Dermis microvascular lymphatic vessel endothelial cell (primary cell): Measurements from ENCODE around the gene STT3B. TPM values are rescaled to one million over a fixed set of nuclear protein-coding genes. Genes with fewer than 3 reads are reported as not detected.

Experiments
- DNase-seq, 2 donors: peaks; one replicate each; pipeline versions ENCODE4 v3.0.0 to v3.0.0-alpha.2; 2010; ENCODE audit warnings: low read depth in 2 of 2
- total RNA-seq: library from RNA; depleted of rRNA; stranded (reverse); fragments of >200 nt; gene quantifications from 2 replicates; pipeline ENCODE4 v1.2.1, GENCODE V29; 2014

The STT3B gene
- total RNA-seq, 1 donor from 2014 or later: 130 TPM

DNA sequence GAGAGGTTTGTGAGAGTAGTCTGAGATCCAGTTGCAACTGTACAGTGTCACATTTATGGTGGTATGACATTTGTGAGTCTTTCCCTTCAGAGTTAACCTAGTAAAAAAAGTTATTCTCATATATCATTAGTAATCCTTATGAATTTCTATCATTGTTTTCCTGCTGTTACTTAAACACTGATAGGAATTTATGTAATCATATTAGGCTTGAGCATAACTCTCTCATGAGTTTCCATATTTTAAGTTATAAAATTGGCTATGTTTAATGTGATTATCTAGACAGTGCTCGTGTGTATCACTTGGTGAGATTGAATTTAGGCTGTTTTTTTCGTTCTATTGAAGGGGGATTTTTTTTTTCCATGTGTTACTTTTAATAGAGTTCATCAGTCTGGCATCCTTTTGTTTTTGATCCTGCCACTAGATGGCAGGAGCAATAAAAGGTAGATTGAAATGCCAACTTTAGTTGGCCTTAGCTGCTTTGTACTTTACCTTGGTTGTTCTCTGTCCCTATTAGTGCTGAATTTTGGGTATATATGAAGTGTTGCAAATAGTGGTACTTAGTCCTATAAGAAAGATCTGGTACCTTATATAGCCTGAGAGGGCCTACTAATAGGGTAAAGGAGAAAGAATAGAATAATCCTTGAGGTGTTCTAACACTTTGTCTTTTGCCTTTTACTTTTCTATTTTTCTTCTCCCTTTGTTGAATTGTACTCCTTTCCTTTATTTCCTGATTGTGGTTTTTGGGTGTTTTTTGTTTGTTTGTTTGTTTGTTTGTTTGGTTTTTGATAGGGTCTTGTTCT is 17.9 kb downstream of the STT3B start:
- DNase-seq: peak; percentile 41 to 51

DNA sequence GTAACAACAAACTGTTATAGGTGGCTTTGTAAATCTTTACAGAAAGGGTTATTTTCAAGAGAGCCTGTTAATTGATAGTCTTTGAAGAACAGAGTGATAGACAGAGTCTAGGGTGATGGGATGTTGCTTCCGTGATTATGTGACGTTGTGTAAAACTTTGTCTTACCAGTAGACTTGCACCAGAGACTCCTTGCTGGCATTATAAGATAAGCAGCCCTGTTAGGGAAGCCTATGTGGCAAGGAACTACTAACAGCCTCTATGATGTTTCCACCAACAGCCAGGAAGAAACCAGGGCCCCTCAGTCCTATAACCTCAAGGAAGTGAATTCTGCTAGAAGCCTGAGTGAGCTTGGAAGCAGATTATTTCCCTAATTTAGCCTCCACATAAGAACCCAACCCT is 18.9 kb downstream of the STT3B start:
- no peak for DNase-seq

DNA sequence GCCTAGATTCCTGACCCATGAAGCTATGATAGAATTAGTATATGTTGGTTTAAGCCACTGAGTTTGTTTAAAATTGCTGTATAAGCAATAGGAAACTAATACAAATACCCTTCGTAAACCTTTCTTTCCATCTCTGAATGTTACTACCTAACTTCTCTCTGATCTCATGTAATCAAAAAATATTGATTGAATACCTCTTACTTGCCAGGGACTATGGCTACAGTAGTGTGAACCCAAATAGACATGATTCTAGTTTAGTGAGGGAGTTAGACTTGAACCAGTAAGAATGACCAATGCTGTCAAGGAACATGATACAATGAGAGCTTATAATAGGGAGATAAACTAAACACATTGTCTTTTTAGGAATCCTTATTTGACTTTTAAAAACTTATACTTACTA is 19.4 kb downstream of the STT3B start:
- no peak for DNase-seq

DNA sequence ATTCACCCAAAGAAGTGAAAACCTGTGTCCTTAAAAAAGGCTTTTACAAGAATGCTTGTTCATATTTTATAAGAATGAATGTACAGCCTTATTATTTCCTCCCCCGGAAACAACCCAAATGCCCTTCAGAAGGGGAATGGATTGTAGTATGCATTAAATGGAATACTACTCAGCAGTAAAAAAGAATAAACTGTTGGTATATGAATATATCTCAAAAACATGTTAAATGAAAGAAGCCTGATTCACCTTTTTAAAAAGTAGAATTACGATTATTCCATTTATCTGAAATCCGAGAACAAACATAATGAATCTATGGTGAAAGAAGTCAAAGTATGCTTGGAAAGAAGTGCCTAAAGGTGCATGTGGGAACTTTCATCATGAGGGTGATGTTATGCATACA is 20.5 kb downstream of the STT3B start:
- DNase-seq: no peak

DNA sequence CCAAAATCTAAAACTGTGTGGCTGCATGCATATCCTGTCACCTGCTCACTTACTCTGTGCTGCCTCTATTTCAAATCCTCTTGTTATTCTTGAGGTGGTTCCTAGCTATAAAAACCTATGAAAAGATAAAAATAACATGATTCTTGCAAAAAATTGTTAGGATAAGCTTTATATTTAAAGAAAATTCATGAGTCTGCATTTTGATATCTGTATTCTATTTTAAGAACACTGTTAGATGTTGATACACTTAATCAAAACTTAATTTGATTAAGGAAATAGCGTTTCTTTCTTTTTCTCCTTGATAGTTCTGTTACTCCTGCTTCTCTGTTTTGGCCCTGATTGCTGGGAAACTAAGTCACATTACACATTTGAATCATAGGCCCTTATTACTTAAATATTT is 22.5 kb downstream of the STT3B start:
- no peak for DNase-seq

DNA sequence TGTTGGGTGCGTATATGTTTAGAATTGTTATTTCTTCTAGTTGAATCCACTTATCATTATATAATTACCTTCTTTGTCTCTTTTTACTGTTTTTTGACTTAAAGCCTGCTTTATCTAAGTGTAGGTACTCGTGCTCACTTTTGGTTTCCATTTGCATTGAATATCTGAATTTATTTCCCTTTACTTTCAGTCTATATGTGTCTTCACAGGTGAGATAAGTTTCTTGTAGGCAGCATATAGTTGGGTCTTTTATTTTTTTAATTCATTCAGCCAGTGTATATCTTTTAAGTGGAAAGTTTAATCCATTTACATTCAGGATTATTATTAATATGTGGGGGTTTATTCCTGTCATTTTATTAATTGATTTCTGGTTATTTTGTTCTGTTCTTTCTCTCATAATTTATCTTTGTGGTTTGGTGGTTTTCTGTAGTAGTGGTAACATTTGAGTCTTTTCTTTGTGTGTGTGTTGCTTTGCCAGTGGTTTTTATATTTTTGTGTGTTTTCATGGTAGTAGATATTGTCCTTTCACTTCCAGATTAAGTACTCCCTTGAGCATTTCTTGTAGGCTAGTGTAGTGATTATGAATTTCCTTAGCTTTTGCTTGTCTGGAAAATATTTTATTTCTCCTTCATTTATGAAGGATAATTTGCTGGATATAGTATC is 27.3 kb downstream of the STT3B start:
- no peak for DNase-seq

DNA sequence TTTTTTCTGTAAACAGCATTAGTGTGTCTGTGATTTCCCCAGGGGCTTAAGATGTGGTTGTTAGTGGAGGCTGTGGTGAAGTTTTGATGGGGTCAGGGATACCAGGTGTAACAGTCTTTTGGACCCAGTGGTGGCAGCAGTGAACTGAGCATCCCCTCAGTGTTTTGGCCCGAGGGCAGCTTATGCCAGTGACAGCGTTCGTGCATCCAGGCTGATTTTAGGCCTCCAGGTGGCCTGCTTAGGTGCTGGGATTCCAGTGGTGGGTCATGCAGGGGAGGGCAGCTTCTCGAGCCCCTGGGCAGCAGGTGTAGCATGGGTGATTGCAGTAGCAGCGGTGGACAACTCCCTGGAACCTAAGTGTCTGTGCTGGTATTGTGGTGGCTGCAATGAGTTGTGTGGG is 29.2 kb downstream of the STT3B start:
- DNase-seq: no peak

DNA sequence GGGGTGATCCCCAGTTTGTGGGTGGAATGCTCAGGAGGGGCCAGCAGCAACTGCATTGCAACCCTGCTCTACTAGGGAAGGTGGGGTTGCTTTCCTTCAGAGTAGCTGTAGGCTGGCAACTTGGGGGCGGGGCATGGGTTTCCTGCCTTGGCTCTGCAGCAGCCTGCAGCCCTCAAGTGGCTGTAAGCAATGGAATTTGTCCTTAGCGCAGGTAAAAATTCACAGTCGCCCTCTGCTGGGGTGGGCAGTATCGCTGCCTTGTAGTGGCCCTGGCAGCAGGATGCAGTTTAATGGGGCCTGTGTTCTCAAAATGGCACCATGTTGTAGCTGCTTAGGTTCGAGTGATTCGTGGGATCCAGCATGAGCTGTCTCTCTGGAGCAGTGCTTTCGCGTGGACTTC is 29.8 kb downstream of the STT3B start:
- no peak for DNase-seq

DNA sequence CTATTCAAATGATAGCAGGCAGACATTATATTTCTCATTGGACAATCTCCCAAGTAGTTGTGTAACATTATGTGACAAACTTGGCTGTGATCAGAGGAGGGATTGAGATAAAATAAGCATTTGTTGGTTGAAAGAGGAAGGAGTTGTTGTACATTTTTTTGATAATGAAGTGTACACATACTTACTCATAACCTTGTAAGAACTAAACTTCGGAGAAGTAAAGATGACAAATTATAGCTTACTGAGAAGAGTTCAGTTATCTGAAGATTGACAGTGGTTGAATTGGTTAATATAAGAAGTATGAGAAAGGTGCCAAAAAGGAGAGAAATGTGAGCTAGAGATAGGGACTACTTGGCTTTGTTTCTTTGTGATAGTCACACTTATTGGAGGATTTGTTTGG is 32.6 kb downstream of the STT3B start:
- DNase-seq: peak in 1 of 2 donors; percentile 5

DNA sequence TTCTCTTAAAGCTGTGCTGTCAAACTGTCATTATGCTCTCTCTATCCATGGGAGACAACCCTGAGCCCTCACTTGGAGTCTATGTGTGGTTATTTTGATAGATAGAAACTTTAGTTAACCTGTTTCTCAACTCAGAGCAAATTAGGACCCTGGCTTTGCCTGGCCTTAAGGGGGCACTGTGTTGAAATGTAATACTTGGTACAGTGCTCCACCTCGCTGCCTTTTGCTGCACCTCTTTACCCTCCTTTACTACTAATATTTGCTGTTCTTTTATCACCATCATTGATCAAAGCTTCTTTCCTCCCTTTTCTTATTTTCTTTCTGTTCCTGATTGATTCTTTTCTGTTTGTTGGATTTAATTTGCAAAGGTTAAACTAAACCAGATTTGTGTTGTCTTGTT is 34.3 kb downstream of the STT3B start:
- DNase-seq: peak in 1 of 2 donors; percentile 14

DNA sequence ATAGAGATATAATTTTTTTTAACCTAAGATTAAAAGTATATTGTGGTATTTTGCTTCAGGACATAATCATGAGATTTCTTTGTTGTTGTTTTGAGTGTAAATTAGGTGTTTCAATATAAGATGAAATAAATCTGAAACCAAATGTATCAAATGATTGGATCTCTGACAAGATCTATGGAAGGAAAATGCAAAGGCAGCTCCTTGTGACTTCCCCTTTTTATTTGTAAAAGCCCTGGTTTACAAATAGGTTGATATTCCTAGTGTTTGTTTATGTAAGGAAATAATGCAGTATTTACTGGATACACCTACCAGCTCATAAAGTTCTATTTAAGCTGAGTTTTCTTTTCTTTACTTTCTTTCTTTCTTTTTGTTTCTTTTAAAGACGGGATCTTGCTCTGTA is 35.9 kb downstream of the STT3B start:
- no peak for DNase-seq

DNA sequence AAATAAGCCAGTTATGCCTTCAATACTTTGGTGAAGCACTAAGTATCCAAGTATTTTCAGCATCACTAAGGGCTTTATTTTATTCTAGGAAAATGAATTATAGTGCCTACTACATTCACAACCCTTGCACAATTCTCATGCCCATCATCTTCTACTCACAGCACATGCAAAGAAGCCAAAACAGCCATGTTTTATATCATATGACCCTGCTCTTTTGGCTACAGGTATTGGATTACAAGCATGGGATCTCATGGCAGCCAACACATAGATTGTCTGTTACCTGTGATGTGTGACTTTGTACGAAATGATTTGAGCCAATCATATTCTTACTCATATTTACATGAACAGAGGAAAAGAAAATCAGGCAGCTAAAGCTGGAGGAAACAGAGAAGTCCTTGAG is 38.6 kb downstream of the STT3B start:
- DNase-seq: no peak

DNA sequence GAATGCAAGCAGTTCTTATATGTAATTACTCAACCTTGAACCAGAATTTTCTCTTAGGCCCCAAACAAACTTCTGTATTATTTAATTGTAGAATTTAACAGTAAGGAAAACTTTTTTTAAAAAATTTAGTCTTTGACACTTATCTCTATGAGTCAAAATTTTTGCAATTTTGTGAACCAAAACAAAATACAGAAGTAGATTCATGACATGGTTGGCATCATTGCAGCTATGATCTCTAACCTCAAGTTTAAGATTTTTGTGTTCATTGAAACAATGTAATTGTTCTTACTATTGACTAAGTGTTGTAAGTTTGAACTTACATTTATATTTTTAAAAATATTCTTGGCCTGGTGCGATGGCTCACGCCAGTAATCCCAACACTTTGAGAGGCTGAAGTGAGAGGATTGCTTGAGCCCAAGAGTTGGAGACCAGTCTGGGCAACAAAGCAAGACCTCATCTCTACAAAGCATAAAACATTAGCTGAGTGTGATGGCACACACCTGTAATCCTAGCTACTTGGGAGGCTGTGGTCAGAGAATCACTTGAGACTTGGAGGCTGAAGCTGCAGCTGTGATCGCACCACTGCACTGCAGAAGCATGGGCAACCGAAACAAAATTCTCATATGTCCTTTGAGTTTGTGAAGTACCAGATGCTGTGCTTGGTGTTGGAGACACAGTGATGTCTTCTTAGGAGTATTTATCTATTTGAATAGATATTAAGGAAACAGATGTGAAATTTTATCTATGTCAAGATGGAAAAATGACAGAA is 39.7 kb downstream of the STT3B start:
- DNase-seq: no peak

DNA sequence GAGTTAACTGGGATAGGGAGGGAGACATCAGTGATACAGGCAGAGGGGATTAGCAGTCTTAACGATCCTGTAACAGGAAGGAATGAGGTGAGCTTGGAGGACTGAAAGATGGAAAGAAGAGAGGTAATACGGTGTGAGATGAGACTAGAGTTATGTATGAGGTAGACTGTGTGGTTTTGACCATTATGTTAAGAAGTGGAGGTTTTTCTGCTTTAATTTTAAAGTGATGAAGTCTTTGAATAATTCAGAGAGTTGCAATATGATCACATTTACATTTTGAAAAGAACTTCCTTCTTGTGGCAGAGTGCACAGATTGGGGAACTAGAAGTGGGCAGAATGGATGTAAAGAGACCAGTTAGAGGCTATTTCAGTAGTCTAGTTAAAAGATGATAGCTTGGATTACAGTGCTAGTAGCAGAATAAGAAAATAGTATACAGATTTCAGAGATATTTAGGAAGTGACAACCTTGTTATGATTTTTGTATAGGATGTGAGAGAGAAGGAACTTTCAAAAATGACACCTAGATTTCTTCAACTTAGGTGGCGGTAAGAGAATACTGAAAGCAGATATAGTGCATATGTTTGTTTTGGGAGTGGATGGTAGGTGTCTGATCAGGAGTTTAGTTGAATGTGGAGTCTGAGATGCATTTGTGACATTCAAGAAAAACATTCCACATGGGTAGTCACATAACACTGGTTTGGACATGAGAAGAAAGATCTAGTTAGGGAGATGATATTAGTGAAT is 40.5 kb downstream of the STT3B start:
- DNase-seq: no peak

DNA sequence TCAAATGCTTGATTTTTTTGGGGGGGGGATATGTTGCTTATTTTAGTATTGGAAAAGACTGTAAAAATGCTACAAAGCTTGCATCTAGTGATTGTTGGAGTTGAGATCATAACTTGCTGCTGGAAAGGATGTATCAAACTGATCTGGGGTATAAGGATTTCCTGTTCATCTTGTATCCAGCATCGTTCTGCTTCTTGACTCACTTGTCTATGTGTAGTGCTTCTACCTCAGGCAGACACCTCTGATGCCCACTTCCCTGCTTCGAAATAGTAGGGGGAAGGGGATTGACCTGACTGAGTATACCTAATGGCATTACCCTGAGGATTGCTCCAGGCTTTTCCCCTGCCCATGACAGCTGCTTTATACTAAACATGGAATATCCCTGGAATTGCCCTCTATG is 42.7 kb downstream of the STT3B start:
- peak in 1 of 2 donors; percentile 11 for DNase-seq

DNA sequence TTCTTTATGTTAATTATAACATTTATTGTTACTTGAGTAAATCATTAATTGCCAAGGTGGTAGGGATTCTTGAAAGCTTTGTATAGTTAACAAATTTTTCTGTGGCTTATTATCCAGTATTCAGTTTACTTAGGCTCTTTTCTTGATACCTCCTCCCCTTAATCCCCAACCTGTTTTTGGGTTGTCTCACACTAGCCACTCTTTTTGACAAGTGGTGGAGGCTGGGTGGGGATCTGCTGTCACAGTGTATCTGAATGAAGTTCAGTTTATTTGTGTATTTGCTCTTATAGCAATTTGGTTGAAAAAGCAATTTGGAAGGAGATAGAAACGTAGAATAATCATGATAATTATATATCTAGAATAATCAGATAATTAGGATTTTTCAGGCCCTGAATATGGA is 43.8 kb downstream of the STT3B start:
- no peak for DNase-seq

DNA sequence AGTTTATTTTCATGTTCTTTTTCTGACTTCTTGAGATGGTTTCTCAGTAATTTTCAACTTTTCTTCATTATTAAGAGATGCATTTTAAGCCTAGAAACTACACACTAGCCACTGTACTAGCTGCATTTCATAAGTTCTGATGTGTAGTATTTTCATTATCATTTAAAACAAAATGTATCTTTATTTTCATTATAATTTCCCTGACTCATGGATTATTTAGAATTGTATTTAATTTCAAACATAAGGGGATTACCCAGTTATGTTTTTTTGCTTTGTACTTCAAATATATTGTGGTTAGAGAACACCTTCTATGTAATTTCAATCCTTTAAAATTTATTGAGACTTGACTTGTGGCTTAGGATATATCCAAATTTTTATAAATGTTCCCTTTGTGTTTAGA is 44.5 kb downstream of the STT3B start:
- no peak for DNase-seq

DNA sequence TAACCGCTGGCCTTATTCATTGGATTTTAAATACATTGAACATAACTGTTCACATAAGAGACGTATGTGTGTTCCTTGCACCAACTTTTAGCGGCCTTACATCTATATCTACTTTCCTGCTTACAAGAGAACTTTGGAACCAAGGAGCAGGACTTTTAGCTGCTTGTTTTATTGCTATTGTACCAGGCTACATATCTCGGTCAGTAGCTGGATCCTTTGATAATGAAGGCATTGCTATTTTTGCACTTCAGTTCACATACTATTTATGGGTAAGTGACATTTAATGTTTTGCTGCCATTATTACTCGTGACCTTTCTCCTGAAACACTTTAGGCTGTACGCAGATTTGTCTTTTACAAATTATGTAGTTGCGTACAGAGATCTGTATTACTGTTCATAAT is 47.1 kb downstream of the STT3B start:
- no peak for DNase-seq

DNA sequence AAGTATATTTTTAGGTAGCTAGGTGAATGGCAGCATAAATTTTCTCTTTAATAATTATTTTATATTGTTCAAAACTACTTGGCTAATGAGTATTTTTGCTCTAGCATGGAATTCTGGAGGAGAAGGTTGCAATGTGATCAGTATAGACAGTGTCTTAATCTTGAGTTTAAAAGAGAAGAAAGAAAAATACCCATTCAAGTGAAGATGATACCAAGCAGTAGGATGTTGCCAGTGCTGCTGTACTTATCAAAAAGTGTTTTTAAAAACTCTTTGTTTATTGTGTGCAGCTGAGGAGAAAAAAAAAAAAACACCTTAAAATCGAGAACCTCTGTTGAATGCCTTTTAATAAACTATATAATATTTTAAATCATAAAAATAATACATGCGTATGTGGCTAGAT is 47.9 kb downstream of the STT3B start:
- no peak for DNase-seq

DNA sequence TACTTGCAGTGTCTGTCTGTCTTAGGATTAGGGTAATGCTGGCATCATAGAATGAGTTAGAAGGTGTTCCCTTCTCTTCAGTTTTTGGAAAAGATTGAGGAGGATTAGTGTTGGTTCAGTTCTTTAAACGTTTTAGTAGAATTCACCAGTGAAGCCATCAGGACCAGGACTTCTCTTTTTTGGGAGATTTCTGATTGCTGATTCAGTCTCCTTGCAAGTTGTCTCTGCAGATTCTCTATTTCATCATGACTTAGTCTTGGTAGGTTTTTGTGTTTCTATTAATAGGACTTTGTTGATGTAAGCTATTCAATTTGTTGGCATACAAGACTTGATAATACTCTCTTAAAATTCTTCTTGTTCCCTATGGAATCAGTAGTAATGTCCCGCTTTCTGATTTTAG is 48.9 kb downstream of the STT3B start:
- DNase-seq: no peak

DNA sequence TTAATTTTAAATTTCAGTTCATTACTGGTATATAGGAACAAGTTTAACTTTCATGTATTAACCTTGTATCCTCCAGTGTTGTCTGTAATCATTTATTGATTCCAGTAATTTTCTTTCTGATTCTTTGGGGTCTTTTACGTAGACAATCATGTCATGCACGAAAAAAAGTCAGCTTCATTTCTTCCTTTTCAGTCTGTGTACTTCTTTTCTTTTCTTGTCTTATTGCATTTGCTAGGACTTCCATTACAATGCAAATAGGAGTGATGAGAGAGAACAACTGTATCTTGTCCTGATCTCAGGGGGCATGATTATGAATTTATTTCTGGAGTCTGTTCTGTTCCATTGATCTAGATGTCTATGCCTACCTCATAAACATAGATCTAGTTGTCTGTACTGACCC is 56.5 kb downstream of the STT3B start:
- DNase-seq: no peak

DNA sequence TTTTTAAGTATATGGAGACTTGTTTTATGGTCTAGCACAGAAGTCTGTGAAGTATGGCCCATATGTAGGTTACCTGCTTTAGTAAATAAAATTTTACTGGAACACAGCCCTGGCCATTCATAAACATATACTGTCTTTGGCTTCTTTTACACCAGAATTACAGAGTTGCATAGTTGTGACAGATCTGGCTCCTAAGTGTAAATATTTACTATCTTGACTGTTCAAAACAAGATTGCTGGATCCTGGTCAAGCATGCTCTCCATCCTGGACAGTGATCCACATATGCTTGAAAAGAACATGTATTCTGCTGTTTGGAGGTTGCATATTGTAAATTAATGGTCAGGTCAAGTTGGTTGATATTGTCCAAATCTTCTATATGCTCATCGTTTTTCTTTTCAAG is 57.9 kb downstream of the STT3B start:
- no peak for DNase-seq
